Left lung (tissue), 10 donors: ENCODE data around the gene C15orf39. TPM values are rescaled to one million over a fixed set of nuclear protein-coding genes. Genes with fewer than 3 reads are reported as not detected.
"Not testable (repeated sequence)": the region's sequence is repeated elsewhere in the genome, so short reads cannot be mapped to it uniquely, and the experiment has no call there.

Experiments used
- ATAC-seq: fragments of 200-7000 bp; cut with Tn5 transposase; one replicate; pipeline ENCODE4 v1.9.1; 2020; ENCODE audit warnings: moderate library complexity
- DNase-seq, 4 donors: peaks; one replicate each; pipeline ENCODE4 v3.0.0-alpha.2; 2013 to 2020
- H3K27ac ChIP-seq, 2 donors: fragments of 200-600 bp; sonication (generic) in 1 of 2; one replicate each; pipeline versions ENCODE4 v1.5.0 to v1.8.0; 2020 to 2021
- H3K27me3 ChIP-seq, 2 donors: fragments of 200-600 bp; sonication (generic) in 1 of 2; one replicate each; pipeline versions ENCODE4 v1.5.0 to v1.8.0; 2020 to 2021
- H3K36me3 ChIP-seq, 2 donors: fragments of 200-600 bp; sonication (generic) in 1 of 2; one replicate each; pipeline versions ENCODE4 v1.5.0 to v1.8.0; 2020 to 2021
- H3K4me1 ChIP-seq, 2 donors: fragments of 200-600 bp; one replicate each; pipeline ENCODE4 v1.8.0; 2021
- H3K4me3 ChIP-seq, 2 donors: fragments of 200-600 bp; sonication (generic) in 1 of 2; one replicate each; pipeline versions ENCODE4 v1.5.0 to v1.8.0; 2020 to 2021; ENCODE audit warnings: mild to moderate bottlenecking in 1 of 2
- H3K9me3 ChIP-seq, 2 donors: fragments of 200-600 bp; sonication (generic) in 1 of 2; one replicate each; pipeline versions ENCODE4 v1.5.0 to v1.8.0; 2020 to 2021
- CTCF ChIP-seq, 2 donors: fragments of 200-600 bp; sonication (generic) in 1 of 2; IDR thresholded peaks; one replicate each; pipeline versions ENCODE4 v1.5.0 to v1.8.0; 2021; ENCODE audit warnings: antibody characterized with exemption in 2 of 2
- intact Hi-C, 2 donors: fragments of 100-400 bp; cut with DNase I; formaldehyde crosslinking; loops; one replicate each; pipeline versions ENCODE4 v1.11.2 to v1.14.2; 2022
- polyA plus RNA-seq, 6 donors: library from polyadenylated mRNA; unstranded; fragments of 120-200 nt; gene quantifications; one replicate each; pipeline ENCODE4 v1.2.1, GENCODE V29; 2013; ENCODE audit not compliant: insufficient read length in 6 of 6
- total RNA-seq, 2 donors: library from RNA; stranded (reverse); fragmentation: NEBNext Ultra II Directional; extraction: Animal tissue kit (Norgen Biotek cat#: 25700); gene quantifications; one replicate each; pipeline ENCODE4 v1.2.1, GENCODE V29; 2021
- donor health status: DM: no; HTN: yes; CAD: no.
- donor health status: DM: no; HTN: no; CAD: no.

C15orf39 gene
- total and polyA plus RNA-seq, 8 donors, result 7.8 to 35.7 (median 13.9) TPM

DNA sequence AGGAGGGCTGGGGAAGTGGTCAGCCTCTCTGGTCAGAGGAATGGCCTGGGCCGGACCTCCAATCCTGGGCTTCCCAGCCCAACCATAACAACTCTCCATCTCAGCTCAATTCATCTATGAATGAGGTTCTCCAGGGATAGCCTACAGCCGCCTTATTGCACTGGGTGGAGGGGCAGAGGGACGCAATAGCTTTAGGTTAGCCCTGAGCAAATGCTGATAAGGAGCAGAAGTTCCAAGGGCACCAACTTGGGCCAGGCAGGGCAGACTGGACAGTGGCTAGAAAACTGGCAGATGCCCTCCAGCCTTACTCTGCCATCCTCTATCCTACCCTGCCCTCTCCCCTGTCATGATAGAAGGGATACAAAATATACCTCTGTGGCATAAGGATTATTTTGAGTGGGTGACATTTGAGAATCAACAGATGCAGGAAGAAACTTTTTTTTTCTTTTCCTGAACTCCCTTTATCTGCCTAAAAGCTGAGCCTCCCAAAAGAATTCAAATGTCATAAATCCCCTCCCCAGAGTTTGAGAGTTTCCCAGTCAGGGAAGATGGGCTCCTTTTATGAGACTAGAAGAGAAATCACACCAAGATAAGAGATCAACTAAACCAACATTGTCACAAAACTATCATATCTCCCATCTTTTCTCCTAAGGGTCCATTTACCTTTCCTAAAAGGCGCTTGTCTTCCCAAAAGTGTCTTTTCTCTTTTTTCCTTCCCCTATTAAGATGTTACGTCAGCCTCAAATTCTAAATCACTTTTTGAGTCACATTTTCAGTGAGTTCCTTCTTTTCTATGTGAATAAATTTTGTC, 40.4 kb upstream of the C15orf39 start:
- intact Hi-C loops, result no loop called here
- Histone ChIP-seq H3K27me3 (no peaks in the 10 kb centered on the region), H3K4me1 (peaks cover 0 to 30% of the 10 kb centered on the region in 2 donors), H3K9me3 (no peaks in the 10 kb centered on the region), H3K4me3 (no peak overlapping the region), H3K27ac (no peak overlapping the region), H3K36me3 (no peaks in the 10 kb centered on the region)
- ATAC-seq (no peak), DNase-seq (no peak)
- no peak for TF ChIP-seq CTCF (IDR thresholded peaks at IDR 0.05)

DNA sequence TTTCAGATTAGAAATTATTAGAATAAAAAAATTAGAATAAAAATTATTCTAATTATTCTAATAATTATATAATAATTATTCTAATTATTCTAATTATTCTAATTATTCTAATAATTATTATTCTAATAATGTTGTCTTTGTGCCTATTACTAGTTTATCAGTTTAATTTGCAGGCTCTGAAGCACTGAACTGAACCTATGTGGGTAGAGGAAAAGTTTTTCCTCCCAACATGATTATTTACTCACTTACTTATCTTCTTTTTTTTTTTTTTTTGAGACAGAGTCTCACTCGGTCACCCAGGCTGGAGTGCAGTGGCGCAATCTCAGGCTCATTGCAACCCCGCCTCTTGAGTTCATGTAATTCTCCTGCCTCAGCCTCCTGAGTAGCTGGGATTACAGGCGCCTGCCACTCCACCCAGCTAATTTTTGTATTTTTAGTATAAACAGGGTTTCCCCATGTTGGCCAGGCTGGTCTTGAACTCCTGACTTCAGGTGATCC, 39.7 kb upstream of the C15orf39 start:
- H3K27ac ChIP-seq, result no peak overlapping the region
- H3K36me3 ChIP-seq, result no peaks in the 10 kb centered on the region
- DNase-seq (peak in 2 of 4 donors; percentile 83 to 88), ATAC-seq (peak; percentile 86)
- intact Hi-C loops, result no loop called here
- no peak overlapping the region for H3K4me3 ChIP-seq
- no peaks in the 10 kb centered on the region for H3K9me3 ChIP-seq
- TF ChIP-seq CTCF (IDR thresholded peaks at IDR 0.05), result no peak
- no peaks in the 10 kb centered on the region for H3K27me3 ChIP-seq
- H3K4me1 ChIP-seq, result peaks cover 0 to 30% of the 10 kb centered on the region in 2 donors

DNA sequence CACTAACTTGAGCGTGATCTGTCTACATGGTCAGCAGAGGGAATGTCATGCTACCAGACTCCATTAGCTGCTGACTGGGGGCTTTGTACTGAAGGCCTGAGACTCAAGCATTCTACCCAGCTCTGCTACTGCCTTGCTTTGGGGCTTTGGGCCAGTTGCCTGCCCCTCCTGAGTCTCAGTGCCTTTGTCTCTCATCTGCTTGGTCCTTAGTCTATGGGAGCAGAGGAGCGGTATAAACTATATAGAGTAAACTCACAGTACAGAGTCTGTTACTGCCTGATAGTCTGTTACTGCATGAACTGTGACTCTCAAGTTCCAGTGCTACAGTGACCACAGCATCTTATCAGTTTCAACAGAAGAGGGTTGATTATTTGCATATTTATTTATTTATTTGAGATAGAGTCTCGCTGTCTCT, 38.5 kb upstream of the C15orf39 start:
- no peak for TF ChIP-seq CTCF (IDR thresholded peaks at IDR 0.05)
- Histone ChIP-seq H3K4me3 (no peak overlapping the region), H3K9me3 (no peaks in the 10 kb centered on the region), H3K27ac (no peak overlapping the region), H3K27me3 (no peaks in the 10 kb centered on the region), H3K4me1 (peaks cover 0 to 24% of the 10 kb centered on the region in 2 donors), H3K36me3 (no peaks in the 10 kb centered on the region)
- intact Hi-C loops, result no loop called here
- no peak for ATAC-seq
- DNase-seq, result no peak

- TF ChIP-seq CTCF (IDR thresholded peaks at IDR 0.05), result no peak
- H3K4me1 ChIP-seq, result peaks cover 0 to 19% of the 10 kb centered on the region in 2 donors
- no peaks in the 10 kb centered on the region for H3K9me3 ChIP-seq
- intact Hi-C loops, result no loop called here
- H3K4me3 ChIP-seq, result no peak overlapping the region
- no peak for DNase-seq
- ATAC-seq, result no peak
- H3K27me3 ChIP-seq, result no peaks in the 10 kb centered on the region
- no peaks in the 10 kb centered on the region for H3K36me3 ChIP-seq
- H3K27ac ChIP-seq, result no peak overlapping the region
These were observed 36.9 kb upstream of the C15orf39 start for GRCh38 chr15:75164625-75165350.

DNA sequence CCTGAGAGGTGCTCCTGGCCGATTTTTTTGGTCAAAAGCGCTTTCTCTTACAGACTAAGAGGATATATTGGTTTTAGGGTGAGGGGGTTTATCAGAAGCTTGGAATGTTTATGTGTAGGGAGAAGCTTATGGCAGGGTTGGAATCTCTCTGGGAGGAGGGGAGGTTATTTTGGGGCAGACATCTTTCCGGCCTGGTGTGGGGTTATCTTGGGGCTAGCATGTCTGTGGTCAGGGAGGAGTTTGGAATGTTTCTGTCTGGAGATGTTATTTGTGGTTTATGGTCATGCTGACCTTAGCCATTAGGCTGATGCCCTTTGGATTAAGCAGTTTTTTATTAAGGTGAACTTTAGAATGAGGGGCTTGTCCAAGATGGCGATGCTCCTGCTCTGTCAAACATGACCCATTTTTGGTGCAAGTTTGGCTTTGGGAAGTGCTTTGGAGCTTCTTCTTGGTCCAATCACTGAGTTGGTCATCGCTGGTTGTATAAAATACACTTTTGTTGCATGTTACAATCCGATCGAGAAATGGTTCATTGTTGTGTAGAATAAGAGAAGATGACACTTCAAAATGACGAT, 35.1 kb upstream of the C15orf39 start:
- H3K36me3 ChIP-seq, H3K27me3 ChIP-seq, DNase-seq, H3K27ac ChIP-seq, intact Hi-C loops, H3K4me3 ChIP-seq, ATAC-seq, H3K9me3 ChIP-seq: not testable (repeated sequence)
- peaks cover 0 to 25% of the 10 kb centered on the region in 2 donors for H3K4me1 ChIP-seq
